ENCODE measurements around the gene NCAM1.

NCAM1 gene

GRCh38 chr11:113314389-113315301 is 353.4 kb downstream of the NCAM1 start, which contains the start of gene TTC12:
TSS of gene TTC12 (plus strand) at chr11:113314583. CDS start at chr11:113316258, 1,675 bp downstream.
- Histone ChIP-seq H3K27me3 (ENCODE audit: control insufficient read depth, insufficient read depth, low read length) (peaks cover 11% of the 10 kb centered on the region), H3K36me3 (ENCODE audit: control insufficient read depth, insufficient read depth, low read length) (peaks cover 7% of the 10 kb centered on the region), H3K4me3 (ENCODE audit: low read depth, low read length) (peak within 1 kb of the TSS; percentile 88), H3K9me3 (ENCODE audit: control insufficient read depth, insufficient read depth, low read depth, low read length) (no peaks in the 10 kb centered on the region), H3K27ac (ENCODE audit: low read depth, low read length) (peak within 1 kb of the TSS; percentile 63), H3K9ac (ENCODE audit: low read length) (peak within 1 kb of the TSS; percentile 77), H3K4me1 (ENCODE audit: control insufficient read depth, insufficient read depth, low read length) (no peaks in the 10 kb centered on the region)

GRCh38 chr11:113315811-113316210 is 354.6 kb downstream of the NCAM1 start:
- no peaks in the 10 kb centered on the region for H3K4me1 ChIP-seq (ENCODE audit: control insufficient read depth, insufficient read depth, low read length)
- no peak overlapping the region for H3K4me3 ChIP-seq (ENCODE audit: low read depth, low read length)
- peaks cover 11% of the 10 kb centered on the region for H3K27me3 ChIP-seq (ENCODE audit: control insufficient read depth, insufficient read depth, low read length)
- H3K27ac ChIP-seq (ENCODE audit: low read depth, low read length) = no peak overlapping the region
- peaks cover 9% of the 10 kb centered on the region for H3K36me3 ChIP-seq (ENCODE audit: control insufficient read depth, insufficient read depth, low read length)
- H3K9ac ChIP-seq (ENCODE audit: low read length) = no peak overlapping the region
- peaks cover 6% of the 10 kb centered on the region for H3K9me3 ChIP-seq (ENCODE audit: control insufficient read depth, insufficient read depth, low read depth, low read length)

- Histone ChIP-seq H3K36me3 (ENCODE audit: control insufficient read depth, insufficient read depth, low read length) (peaks cover 9% of the 10 kb centered on the region), H3K4me1 (ENCODE audit: control insufficient read depth, insufficient read depth, low read length) (no peaks in the 10 kb centered on the region), H3K27me3 (ENCODE audit: control insufficient read depth, insufficient read depth, low read length) (peaks cover 11% of the 10 kb centered on the region), H3K9ac (ENCODE audit: low read length) (no peak overlapping the region), H3K4me3 (ENCODE audit: low read depth, low read length) (no peak overlapping the region), H3K27ac (ENCODE audit: low read depth, low read length) (no peak overlapping the region), H3K9me3 (ENCODE audit: control insufficient read depth, insufficient read depth, low read depth, low read length) (peaks cover 6% of the 10 kb centered on the region)
Measured at GRCh38 chr11:113316256-113316655, 355.0 kb downstream of the NCAM1 start.

- no peak overlapping the region for H3K9ac ChIP-seq (ENCODE audit: low read length)
- H3K27ac ChIP-seq (ENCODE audit: low read depth, low read length) = no peak overlapping the region
- H3K4me1 ChIP-seq (ENCODE audit: control insufficient read depth, insufficient read depth, low read length) = no peaks in the 10 kb centered on the region
- H3K36me3 ChIP-seq (ENCODE audit: control insufficient read depth, insufficient read depth, low read length) = peaks cover 9% of the 10 kb centered on the region
- peaks cover 11% of the 10 kb centered on the region for H3K27me3 ChIP-seq (ENCODE audit: control insufficient read depth, insufficient read depth, low read length)
- peaks cover 6% of the 10 kb centered on the region for H3K9me3 ChIP-seq (ENCODE audit: control insufficient read depth, insufficient read depth, low read depth, low read length)
- H3K4me3 ChIP-seq (ENCODE audit: low read depth, low read length) = no peak overlapping the region
Measured at GRCh38 chr11:113317339-113317738, 356.1 kb downstream of the NCAM1 start.

- Histone ChIP-seq H3K27me3 (ENCODE audit: control insufficient read depth, insufficient read depth, low read length) (no peaks in the 10 kb centered on the region), H3K9me3 (ENCODE audit: control insufficient read depth, insufficient read depth, low read depth, low read length) (peaks cover 6% of the 10 kb centered on the region), H3K36me3 (ENCODE audit: control insufficient read depth, insufficient read depth, low read length) (peaks cover 9% of the 10 kb centered on the region), H3K27ac (ENCODE audit: low read depth, low read length) (no peak overlapping the region), H3K4me1 (ENCODE audit: control insufficient read depth, insufficient read depth, low read length) (no peaks in the 10 kb centered on the region), H3K4me3 (ENCODE audit: low read depth, low read length) (no peak overlapping the region), H3K9ac (ENCODE audit: low read length) (no peak overlapping the region)
Measured at GRCh38 chr11:113319085-113319484, 357.9 kb downstream of the NCAM1 start.

- Histone ChIP-seq H3K27ac (ENCODE audit: low read depth, low read length) (no peak overlapping the region), H3K9me3 (ENCODE audit: control insufficient read depth, insufficient read depth, low read depth, low read length) (peaks cover 6% of the 10 kb centered on the region), H3K27me3 (ENCODE audit: control insufficient read depth, insufficient read depth, low read length) (no peaks in the 10 kb centered on the region), H3K9ac (ENCODE audit: low read length) (no peak overlapping the region), H3K4me1 (ENCODE audit: control insufficient read depth, insufficient read depth, low read length) (no peaks in the 10 kb centered on the region), H3K36me3 (ENCODE audit: control insufficient read depth, insufficient read depth, low read length) (peaks cover 6% of the 10 kb centered on the region), H3K4me3 (ENCODE audit: low read depth, low read length) (no peak overlapping the region)
Measured at GRCh38 chr11:113322158-113322557, 360.9 kb downstream of the NCAM1 start.

- Histone ChIP-seq H3K9ac (ENCODE audit: low read length) (no peak overlapping the region), H3K4me3 (ENCODE audit: low read depth, low read length) (no peak overlapping the region), H3K9me3 (ENCODE audit: control insufficient read depth, insufficient read depth, low read depth, low read length) (peaks cover 6% of the 10 kb centered on the region), H3K27ac (ENCODE audit: low read depth, low read length) (no peak overlapping the region), H3K4me1 (ENCODE audit: control insufficient read depth, insufficient read depth, low read length) (no peaks in the 10 kb centered on the region), H3K27me3 (ENCODE audit: control insufficient read depth, insufficient read depth, low read length) (no peaks in the 10 kb centered on the region), H3K36me3 (ENCODE audit: control insufficient read depth, insufficient read depth, low read length) (peaks cover 3% of the 10 kb centered on the region)
Measured at GRCh38 chr11:113324250-113324649, 363.0 kb downstream of the NCAM1 start.
